Right atrium auricular region (tissue), 2 donors: ENCODE data around the gene GEMIN4. TPM values are rescaled to one million over a fixed set of nuclear protein-coding genes. Genes with fewer than 3 reads are reported as not detected.

Experiments
- DNase-seq: peaks from one replicate; pipeline ENCODE4 v3.0.0-alpha.2; 2019; ENCODE audit warnings: low spot score
- H3K27ac ChIP-seq, 2 donors: fragments of 200-600 bp; sonication (generic); 1 replicate in 1 of 2; 2 replicates in 1 of 2; pipeline ENCODE4 v1.5.1; 2016 to 2019
- H3K27me3 ChIP-seq, 2 donors: fragments of 200-600 bp; sonication (generic); one replicate each; pipeline versions ENCODE4 v1.5.1 to v1.6.0; 2017 to 2019
- H3K36me3 ChIP-seq: fragments of 200-600 bp; sonication (generic); one replicate; pipeline ENCODE4 v1.5.1; 2016
- H3K4me1 ChIP-seq, 2 donors: fragments of 200-600 bp; sonication (generic); one replicate each; pipeline versions ENCODE4 v1.5.1 to v1.6.0; 2017 to 2019
- H3K4me3 ChIP-seq, 2 donors: fragments of 200-600 bp; sonication (generic); 1 replicate in 1 of 2; 2 replicates in 1 of 2; pipeline ENCODE4 v1.5.1; 2017 to 2019; ENCODE audit warnings: mild to moderate bottlenecking in 1 of 2, moderate library complexity in 1 of 2
- H3K9me3 ChIP-seq, 2 donors: fragments of 200-600 bp; sonication (generic); one replicate each; pipeline ENCODE4 v1.5.1; 2019
- CTCF ChIP-seq, 2 donors: fragments of 200-600 bp; sonication (generic); IDR thresholded peaks; one replicate each; pipeline ENCODE4 v1.5.1; 2019; ENCODE audit warnings: antibody characterized with exemption in 2 of 2
- total RNA-seq, 2 donors: library from RNA; depleted of rRNA; stranded (reverse); fragments of >200 nt; gene quantifications; one replicate each; pipeline ENCODE4 v1.1.0, GENCODE V29; 2016

GEMIN4 gene
- total RNA-seq, 2 donors from 2014 or later, result 8.2 to 19.7 TPM

GRCh38 chr17:746181-746580, 5.9 kb downstream of the GEMIN4 start:
- DNase-seq, result no peak
- TF ChIP-seq CTCF (IDR thresholded peaks at IDR 0.05), result no peak
- H3K9me3 ChIP-seq, result no peaks in the 10 kb centered on the region
- H3K27ac ChIP-seq, result no peak overlapping the region
- H3K4me1 ChIP-seq, result peaks cover 0 to 9% of the 10 kb centered on the region in 2 donors
- no peaks in the 10 kb centered on the region for H3K27me3 ChIP-seq
- H3K4me3 ChIP-seq, result no peak overlapping the region
- peaks cover 64% of the 10 kb centered on the region for H3K36me3 ChIP-seq

- no peak for TF ChIP-seq CTCF (IDR thresholded peaks at IDR 0.05)
- DNase-seq, result no peak
- Histone ChIP-seq H3K36me3 (peaks cover 68% of the 10 kb centered on the region), H3K4me1 (peaks cover 0 to 2% of the 10 kb centered on the region in 2 donors), H3K27me3 (no peaks in the 10 kb centered on the region), H3K9me3 (no peaks in the 10 kb centered on the region), H3K27ac (no peak overlapping the region), H3K4me3 (no peak overlapping the region)
These were observed 6.7 kb downstream of the GEMIN4 start for GRCh38 chr17:745406-745805.

GRCh38 chr17:744937-745336, 7.1 kb downstream of the GEMIN4 start:
- no peak for TF ChIP-seq CTCF (IDR thresholded peaks at IDR 0.05)
- no peak for DNase-seq
- Histone ChIP-seq H3K27ac (no peak overlapping the region), H3K4me3 (no peak overlapping the region), H3K4me1 (no peaks in the 10 kb centered on the region), H3K9me3 (no peaks in the 10 kb centered on the region), H3K36me3 (peaks cover 72% of the 10 kb centered on the region), H3K27me3 (no peaks in the 10 kb centered on the region)

- H3K9me3 ChIP-seq, result no peaks in the 10 kb centered on the region
- H3K27ac ChIP-seq, result no peak overlapping the region
- H3K36me3 ChIP-seq, result peaks cover 78% of the 10 kb centered on the region
- DNase-seq, result no peak
- H3K27me3 ChIP-seq, result no peaks in the 10 kb centered on the region
- no peaks in the 10 kb centered on the region for H3K4me1 ChIP-seq
- no peak for TF ChIP-seq CTCF (IDR thresholded peaks at IDR 0.05)
- H3K4me3 ChIP-seq, result no peak overlapping the region
These were observed 8.9 kb downstream of the GEMIN4 start for GRCh38 chr17:743139-743538.

- no peak overlapping the region for H3K4me3 ChIP-seq
- TF ChIP-seq CTCF (IDR thresholded peaks at IDR 0.05), result no peak
- no peak for DNase-seq
- H3K27ac ChIP-seq, result no peak overlapping the region
- H3K27me3 ChIP-seq, result no peaks in the 10 kb centered on the region
- H3K36me3 ChIP-seq, result peaks cover 72% of the 10 kb centered on the region
- H3K4me1 ChIP-seq, result no peaks in the 10 kb centered on the region
- H3K9me3 ChIP-seq, result no peaks in the 10 kb centered on the region
These were observed 9.8 kb downstream of the GEMIN4 start for GRCh38 chr17:742147-742793.
